ENCODE measurements around the gene GPSM1.

GPSM1 gene

GRCh38 chr9:136336156-136336870 is 9.0 kb downstream of the GPSM1 start:
- Histone ChIP-seq H3K36me3 (ENCODE audit: insufficient read depth, low read length) (peaks cover 4% of the 10 kb centered on the region; the same call in 1 of the 2 replicates), H3K27ac (ENCODE audit: low read length) (no peak overlapping the region), H3K4me1 (ENCODE audit: insufficient read depth, low read length) (no peaks in the 10 kb centered on the region), H2AFZ (ENCODE audit: low read depth, low read length) (no peak overlapping the region), H3K9me3 (ENCODE audit: insufficient read depth, low read length, severe bottlenecking) (no peaks in the 10 kb centered on the region), H4K20me1 (ENCODE audit: insufficient read depth, low read length) (no peaks in the 10 kb centered on the region; the same call in none of the 2 replicates), H3K4me3 (ENCODE audit: low read depth in 1 of 2, low read length in 2 of 2) (no peak overlapping the region), H3K79me2 (ENCODE audit: insufficient read depth, low read length) (no peaks in the 10 kb centered on the region), H3K27me3 (ENCODE audit: insufficient read depth, low read length, poor library complexity) (no peaks in the 10 kb centered on the region), H3K9ac (ENCODE audit: low read depth, low read length) (no peak overlapping the region), H3K4me2 (ENCODE audit: insufficient read depth, low read length) (no peak overlapping the region)
- DNase-seq: no peak
- no peak for ATAC-seq (ENCODE audit: insufficient read depth, low read depth)
- TF ChIP-seq EZH2 (IDR thresholded peaks at IDR 0.05; ENCODE audit: borderline replicate concordance, low read depth, low read length, severe bottlenecking): no peak
- no peak for TF ChIP-seq CTCF (IDR thresholded peaks at IDR 0.05; ENCODE audit: borderline replicate concordance, extremely low read depth, low read length, poor library complexity, severe bottlenecking)

GRCh38 chr9:136336881-136337280 is 9.5 kb downstream of the GPSM1 start:
- Histone ChIP-seq H3K4me2 (ENCODE audit: insufficient read depth, low read length) (no peak overlapping the region), H3K4me3 (ENCODE audit: low read depth in 1 of 2, low read length in 2 of 2) (no peak overlapping the region), H3K79me2 (ENCODE audit: insufficient read depth, low read length) (no peaks in the 10 kb centered on the region), H3K9me3 (ENCODE audit: insufficient read depth, low read length, severe bottlenecking) (no peaks in the 10 kb centered on the region), H3K27me3 (ENCODE audit: insufficient read depth, low read length, poor library complexity) (no peaks in the 10 kb centered on the region), H3K27ac (ENCODE audit: low read length) (no peak overlapping the region), H3K36me3 (ENCODE audit: insufficient read depth, low read length) (peaks cover 4% of the 10 kb centered on the region; the same call in 1 of the 2 replicates), H3K4me1 (ENCODE audit: insufficient read depth, low read length) (no peaks in the 10 kb centered on the region), H3K9ac (ENCODE audit: low read depth, low read length) (no peak overlapping the region), H2AFZ (ENCODE audit: low read depth, low read length) (no peak overlapping the region), H4K20me1 (ENCODE audit: insufficient read depth, low read length) (no peaks in the 10 kb centered on the region; the same call in none of the 2 replicates)
- ATAC-seq (ENCODE audit: insufficient read depth, low read depth): no peak
- DNase-seq: no peak
- TF ChIP-seq CTCF (IDR thresholded peaks at IDR 0.05; ENCODE audit: borderline replicate concordance, extremely low read depth, low read length, poor library complexity, severe bottlenecking): no peak
- TF ChIP-seq EZH2 (IDR thresholded peaks at IDR 0.05; ENCODE audit: borderline replicate concordance, low read depth, low read length, severe bottlenecking): no peak

- no peak for DNase-seq
- Histone ChIP-seq H2AFZ (ENCODE audit: low read depth, low read length) (no peak overlapping the region), H3K79me2 (ENCODE audit: insufficient read depth, low read length) (no peaks in the 10 kb centered on the region), H3K27me3 (ENCODE audit: insufficient read depth, low read length, poor library complexity) (no peaks in the 10 kb centered on the region), H3K36me3 (ENCODE audit: insufficient read depth, low read length) (peaks cover 4% of the 10 kb centered on the region; the same call in 1 of the 2 replicates), H3K9me3 (ENCODE audit: insufficient read depth, low read length, severe bottlenecking) (no peaks in the 10 kb centered on the region), H3K4me2 (ENCODE audit: insufficient read depth, low read length) (no peak overlapping the region), H3K4me1 (ENCODE audit: insufficient read depth, low read length) (no peaks in the 10 kb centered on the region), H4K20me1 (ENCODE audit: insufficient read depth, low read length) (no peaks in the 10 kb centered on the region; the same call in none of the 2 replicates), H3K9ac (ENCODE audit: low read depth, low read length) (no peak overlapping the region), H3K4me3 (ENCODE audit: low read depth in 1 of 2, low read length in 2 of 2) (no peak overlapping the region), H3K27ac (ENCODE audit: low read length) (no peak overlapping the region)
- no peak for ATAC-seq (ENCODE audit: insufficient read depth, low read depth)
- no peak for TF ChIP-seq EZH2 (IDR thresholded peaks at IDR 0.05; ENCODE audit: borderline replicate concordance, low read depth, low read length, severe bottlenecking)
- no peak for TF ChIP-seq CTCF (IDR thresholded peaks at IDR 0.05; ENCODE audit: borderline replicate concordance, extremely low read depth, low read length, poor library complexity, severe bottlenecking)
These were observed 10.4 kb downstream of the GPSM1 start for GRCh38 chr9:136337416-136338395.

Measured in DND-41 (cell line).